Ramos (cell line): ENCODE measurements around the gene IQGAP3.
"Not testable (repeated sequence)": the region's sequence is repeated elsewhere in the genome, so short reads cannot be mapped to it uniquely, and the experiment has no call there.

Source experiments
- in situ Hi-C: fragments of 300-500 bp; cut with MboI; formaldehyde crosslinking; loops from one replicate; pipeline ENCODE4 v1.14.3; 2022; ENCODE audit warnings: low sequenced_read_pairs; ENCODE audit not compliant: unreplicated experiment

The IQGAP3 gene

DNA sequence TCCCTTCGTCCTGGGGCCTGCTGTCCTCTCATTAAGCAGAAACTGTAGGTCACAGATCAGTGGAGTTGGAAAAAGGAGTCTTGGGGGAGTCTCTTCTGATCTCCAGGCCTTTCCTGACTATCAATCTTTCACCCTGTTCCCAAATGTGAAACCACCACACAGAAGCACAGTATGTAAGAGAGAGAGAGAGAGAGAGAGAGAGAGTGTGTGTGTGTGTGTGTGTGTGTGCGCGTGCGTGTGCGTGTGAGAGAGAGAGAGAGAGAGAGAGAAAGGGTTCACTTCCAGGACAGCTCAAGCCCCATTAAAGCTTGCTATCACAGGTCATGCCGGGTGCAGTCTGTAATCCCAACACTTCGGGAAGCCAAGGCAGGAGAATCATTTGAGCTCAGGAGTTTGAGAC lies 5.7 kb upstream of the IQGAP3 start:
- in situ Hi-C loops, result no loop called here

DNA sequence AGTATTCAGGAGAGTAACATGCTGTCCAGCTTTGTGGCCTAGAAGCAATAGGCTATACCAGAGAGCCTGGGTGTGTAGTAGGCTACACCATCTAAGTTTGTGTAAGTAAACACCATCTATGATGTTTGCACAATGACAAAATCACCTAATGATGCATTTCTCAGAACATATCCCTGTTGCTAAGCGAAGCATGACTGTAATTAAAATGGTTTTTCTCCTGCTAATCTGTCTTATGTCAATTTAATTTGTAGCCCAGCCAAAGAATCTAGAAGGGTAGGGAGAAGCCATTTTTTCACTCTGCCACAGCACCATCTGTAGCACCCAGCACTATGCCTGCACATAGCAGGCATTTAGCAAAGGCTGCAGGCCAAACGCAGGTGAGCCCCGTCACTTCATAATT lies 5.2 kb upstream of the IQGAP3 start:
- in situ Hi-C loops, result no loop called here

DNA sequence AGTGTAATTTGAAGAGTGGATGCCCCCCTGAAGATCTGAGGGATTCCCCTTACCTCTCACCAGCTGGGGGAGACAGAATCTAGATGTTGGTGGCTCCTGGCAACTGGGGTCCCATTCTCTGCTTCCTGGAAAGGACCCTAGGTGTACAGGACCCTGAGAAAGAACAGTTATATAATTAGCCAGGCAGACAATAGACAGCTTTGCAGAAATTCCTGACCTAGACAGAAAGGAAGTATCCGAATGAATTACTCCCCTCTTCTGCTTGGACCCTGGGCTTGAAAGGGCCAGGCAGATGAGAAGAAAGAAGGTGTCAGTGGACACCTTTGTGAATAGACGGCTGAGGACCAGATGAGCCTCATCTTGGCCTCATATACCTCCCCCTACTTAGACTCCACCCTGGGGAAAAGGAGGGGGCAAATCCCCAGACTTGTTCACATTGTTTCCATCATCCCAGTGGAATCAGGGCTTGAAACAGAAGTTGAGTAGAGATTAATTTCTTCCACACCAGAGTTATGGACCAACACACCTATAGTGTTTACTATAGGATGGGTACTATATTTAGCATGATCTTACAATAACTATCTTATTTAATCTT lies 1.8 kb upstream of the IQGAP3 start:
- in situ Hi-C loops, result no loop called here

DNA sequence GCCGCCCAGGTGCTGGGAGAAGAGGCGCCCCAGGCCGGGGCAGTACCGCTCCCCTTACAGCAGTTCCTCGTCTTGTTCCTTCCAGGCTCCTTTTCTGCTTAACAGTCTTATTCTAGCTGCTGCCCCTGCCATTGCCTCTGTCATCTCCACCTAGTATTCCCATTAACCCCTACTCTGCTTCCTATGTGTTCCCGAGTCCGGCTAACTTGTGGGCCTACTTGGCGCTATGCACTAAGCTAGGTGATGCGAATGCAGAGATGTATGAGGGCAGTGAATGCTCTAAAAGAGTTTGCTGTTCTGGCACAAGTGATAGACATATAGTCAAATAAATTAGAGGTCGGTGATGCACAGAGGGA lies 276 bp upstream of the IQGAP3 start:
- in situ Hi-C loops, result no loop called here

DNA sequence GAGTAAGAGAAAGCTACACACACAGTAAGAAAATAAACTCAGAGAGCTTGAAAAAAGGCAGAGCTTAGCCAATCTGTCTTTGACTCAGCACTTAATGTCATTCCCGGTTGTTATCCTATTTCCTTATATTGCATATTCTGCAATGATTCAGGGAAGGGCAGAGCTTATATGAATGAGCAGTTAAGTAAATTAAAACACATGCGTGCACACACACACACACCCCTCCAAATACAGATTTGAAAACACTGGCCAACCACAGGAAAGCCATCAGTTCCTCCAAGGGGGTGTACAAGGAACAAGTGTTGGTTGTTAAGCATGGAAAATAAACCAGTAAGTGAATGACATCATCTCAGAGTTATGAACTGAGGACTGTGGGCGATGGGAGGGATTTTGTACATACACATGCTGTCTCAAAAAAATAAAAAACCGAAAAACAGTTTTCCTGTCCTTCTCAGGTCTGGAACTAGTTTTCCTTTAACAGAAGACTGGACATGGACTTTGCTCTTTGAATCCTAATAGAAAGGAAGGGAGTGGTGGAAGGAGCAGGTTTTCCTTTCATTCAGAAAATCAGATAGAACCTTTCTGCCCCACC lies 1.0 kb downstream of the IQGAP3 start:
- in situ Hi-C loops, result no loop called here

DNA sequence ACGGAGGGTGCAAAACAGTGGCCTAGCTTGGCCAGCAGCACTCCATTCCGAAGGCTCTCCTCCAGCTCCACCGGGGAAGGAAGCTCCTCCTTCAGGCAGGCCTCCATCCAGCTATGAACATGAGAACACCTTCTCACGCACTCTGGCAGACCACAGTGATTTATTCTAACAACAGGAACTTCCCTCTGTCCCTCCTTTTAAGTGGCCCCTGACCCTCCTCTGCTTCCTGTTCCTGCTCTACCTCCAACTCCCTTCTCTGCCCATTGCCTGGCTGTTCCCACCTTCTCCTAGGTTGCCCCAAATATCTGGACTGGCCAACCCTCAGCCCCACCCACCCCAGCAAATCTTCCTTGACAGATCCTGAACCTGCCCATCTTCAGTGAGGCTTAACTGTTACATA lies 5.9 kb downstream of the IQGAP3 start:
- in situ Hi-C loops, result no loop called here

DNA sequence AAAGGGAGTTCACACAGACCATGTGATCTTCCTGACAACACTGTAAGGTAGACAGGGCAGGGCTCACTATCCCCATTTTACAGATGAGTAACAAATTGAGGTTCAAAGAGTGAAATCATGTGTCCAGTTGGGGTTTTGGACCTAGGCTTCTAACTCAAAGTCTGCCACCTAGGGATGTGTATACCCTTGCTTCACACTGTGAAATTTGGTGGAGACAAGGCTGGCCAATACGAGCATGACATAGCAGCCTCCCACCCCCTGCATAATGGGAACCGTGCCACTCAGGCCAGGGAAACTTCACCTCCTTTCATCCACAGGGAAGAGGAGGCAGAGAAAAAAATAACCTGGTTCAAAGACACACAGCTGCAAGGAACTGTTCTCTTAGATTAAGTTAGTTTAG lies 6.8 kb downstream of the IQGAP3 start:
- in situ Hi-C loops, result no loop called here

DNA sequence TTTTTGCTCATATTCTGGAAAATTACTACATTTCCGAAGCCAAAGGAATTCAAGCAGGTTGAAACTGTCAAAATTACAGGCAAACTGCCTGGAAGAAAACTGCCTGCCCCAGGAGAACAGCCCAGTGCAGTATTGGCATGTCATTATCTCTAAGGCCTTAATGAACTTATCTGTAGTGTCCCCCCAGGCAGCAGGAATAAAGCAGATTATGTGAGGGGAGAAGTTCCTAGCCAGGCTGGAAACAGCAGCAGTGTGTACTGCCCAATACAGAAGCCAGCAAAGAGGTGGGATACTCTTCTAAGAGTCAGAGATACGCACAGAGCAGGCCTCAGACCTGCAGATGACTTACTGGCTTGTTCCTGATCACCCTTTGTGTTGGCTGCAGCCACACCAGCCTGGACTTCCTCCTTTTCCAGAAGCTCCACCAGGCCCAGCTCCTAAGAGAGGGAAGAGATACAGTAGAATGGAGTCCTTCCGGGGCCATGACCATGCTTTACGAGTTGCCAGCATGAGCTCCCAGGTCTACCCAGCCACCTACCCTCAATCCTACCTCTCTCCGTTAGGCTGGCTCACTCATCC lies 11.7 kb downstream of the IQGAP3 start:
- in situ Hi-C loops, result no loop called here

DNA sequence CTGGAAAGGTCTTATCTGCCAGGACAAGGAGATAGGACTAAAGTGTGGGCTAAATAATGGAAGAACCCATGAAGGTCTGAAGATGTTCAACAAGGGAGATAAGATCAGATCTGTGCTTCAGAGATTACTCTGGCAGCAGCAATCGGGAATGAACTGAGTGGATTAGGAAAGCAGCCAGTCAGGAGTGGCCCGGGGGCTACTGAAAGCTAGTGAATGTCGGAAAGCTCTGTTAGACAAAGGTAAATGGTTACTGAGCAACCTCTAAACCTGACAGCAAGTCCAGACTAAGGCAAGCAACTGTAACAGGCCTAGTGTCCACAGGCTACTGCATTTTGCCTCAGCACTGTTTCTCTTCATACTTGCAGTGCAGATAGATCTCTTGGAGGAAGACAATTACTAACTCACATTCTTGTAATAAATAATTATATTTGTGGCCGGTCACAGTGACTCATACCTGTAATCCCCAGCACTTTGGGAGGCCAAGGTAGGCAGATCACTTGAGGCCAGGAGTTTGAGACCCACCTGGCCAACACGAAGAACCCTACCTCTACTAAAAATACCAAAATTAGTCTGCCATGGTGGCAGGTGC lies 12.5 kb downstream of the IQGAP3 start:
- in situ Hi-C loops, result no loop called here

DNA sequence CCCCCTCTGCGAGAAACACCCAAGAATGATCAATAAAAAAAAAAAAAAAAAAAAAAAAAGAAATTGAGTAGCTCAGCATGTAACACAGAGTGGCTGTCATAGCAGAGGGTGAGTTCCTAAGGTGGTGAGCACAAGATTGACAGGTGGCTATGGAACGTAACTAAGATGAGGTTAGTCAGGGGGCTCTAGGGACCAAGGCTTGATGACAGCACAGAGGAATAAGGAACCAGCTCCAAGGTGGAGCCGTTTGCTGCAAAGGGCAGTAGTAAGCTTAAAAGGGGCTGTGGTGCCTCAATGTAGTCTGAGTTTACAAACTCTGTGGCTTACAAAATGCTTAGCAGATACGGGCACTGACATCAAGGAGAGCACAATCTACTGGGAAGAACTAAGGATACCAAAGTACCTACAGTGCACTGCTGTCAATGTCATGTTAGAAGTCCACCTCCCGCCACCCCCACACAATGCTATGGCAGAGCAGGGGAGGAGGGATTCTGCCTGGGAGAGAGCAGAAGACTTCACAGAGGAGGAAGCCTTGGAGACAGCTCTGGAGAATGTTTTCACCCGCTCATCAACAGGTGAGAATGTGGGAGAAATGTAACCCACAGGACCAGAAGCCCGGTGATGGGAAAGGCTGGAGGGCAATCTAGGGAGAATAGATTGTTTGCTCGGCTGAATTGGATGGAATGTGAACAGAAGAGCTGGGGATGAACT lies 13.1 kb downstream of the IQGAP3 start:
- in situ Hi-C loops, result no loop called here

DNA sequence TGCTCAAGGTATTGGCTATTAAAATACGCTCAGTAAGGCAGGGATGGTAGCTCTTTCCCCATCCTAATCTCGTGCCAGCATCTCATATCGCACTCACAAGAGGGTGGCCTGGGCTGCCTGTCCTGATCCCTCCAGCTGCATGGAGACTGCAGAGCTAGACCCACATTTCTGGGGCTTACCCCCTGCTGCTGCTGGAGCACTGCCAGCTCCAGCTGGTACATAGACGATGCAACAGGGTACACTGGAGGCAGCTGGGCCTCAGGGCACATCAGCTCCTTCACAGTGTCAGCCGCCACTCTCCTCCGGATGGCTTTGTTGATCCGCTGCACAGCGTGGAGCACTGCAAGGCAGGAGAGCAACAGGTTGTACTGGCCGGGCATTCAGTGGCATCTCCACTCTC lies 16.0 kb downstream of the IQGAP3 start:
- in situ Hi-C loops, result no loop called here

DNA sequence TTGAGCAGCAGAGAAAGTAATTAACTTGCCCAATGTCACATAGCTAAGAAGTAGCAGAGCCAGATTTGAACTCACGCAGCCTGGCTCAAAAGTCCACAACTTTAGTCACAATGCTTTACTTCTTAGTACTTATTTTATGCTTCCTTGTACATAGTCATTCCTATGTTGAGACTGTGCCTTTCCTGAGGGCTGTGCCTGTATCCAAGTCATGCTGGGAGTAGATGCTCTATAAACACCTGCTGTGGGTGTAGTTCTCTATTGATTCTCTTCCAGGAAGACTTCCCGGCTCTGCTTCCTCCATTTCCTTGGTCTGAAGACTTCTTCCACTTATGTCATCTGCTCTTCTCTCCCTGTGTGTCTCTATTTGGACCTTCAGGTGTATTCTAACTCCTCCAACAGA lies 16.6 kb downstream of the IQGAP3 start:
- in situ Hi-C loops, result no loop called here

DNA sequence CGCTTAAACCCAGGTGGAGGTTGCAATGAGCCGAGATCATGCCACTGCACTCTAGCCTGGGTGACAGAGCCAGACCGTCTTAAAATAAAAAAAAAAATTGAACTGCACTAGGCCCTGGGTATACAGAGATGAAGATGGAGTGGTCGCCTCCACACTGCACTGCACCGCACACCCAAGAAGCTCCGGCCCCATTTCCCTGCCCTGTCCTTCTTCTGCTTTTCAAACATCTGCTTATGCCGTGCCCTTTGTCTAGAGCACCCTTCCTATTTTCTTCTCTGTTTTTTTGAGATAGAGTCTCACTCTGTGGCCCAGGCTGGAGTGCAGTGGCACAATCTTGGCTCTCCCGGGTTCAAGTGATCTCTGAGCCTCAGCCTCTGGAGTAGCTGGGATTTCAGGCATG lies 17.4 kb downstream of the IQGAP3 start:
- in situ Hi-C loops, result no loop called here

DNA sequence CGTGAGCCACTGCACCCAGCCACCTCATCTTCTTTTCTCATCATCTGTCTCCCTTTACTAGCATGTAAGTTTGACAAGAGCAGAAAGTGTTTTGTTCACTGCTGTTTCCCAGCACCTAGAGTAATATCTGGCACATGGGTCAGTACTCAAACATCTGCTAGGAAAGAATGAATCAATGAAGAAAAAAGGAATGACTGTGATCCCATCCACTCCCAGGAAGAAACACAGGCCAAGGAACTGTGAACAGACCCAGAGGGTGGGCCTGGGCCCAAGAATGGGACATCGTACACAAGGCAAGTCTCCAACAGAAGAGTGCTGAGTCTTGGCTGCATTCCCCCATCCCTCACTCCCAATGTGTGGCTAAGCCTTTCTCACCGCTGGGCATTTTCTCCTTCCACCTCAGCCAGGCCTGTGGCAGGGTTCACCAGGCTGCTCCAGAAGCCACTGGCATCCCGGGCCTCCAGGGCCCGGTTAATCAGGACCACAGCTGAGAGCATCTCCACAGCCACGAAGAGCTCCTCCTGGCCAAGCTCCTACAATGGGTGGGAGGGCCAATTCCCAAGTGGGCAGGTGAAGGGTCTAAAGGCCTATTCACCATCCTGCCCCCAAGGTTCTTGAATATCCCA lies 18.4 kb downstream of the IQGAP3 start:
- in situ Hi-C loops, result no loop called here

DNA sequence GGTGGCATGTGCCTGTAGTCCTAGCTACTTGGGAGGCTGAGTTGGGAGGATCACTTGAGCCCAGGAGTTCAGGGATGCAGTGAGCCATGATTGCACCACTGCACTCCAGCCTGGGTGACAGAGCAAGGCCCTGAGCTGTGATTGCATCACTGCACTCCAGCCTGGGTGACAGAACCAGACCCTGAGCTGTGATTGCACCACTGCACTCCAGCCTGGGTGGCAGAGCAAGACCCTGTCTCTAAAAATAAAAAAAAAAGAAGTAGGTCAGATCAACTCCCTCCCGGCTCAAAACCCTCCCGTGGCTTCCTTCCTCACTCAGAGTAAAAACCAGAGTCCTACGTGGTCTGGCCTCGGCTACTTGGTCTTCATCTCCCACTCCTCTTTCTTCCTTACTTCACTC lies 19.4 kb downstream of the IQGAP3 start:
- in situ Hi-C loops, result not testable (repeated sequence)

DNA sequence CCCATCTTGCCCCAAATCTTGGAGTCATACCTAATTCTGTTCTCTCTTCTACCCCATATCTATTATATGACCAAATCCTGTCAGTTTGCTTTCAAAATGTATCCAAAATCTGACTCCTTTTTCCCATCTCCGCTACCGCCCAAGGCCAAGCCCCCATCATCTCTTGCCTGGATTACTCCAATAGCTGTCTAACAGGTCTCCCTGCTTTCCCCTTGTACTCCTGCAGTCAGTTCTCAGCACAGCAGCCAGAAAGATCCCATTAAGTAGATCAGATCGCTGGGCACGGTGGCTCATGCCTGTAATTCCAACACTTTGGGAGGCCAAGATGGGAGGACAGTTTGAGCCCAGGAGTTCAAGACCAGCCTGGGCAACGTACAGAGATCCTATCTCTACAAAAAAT lies 19.8 kb downstream of the IQGAP3 start:
- in situ Hi-C loops, result no loop called here

DNA sequence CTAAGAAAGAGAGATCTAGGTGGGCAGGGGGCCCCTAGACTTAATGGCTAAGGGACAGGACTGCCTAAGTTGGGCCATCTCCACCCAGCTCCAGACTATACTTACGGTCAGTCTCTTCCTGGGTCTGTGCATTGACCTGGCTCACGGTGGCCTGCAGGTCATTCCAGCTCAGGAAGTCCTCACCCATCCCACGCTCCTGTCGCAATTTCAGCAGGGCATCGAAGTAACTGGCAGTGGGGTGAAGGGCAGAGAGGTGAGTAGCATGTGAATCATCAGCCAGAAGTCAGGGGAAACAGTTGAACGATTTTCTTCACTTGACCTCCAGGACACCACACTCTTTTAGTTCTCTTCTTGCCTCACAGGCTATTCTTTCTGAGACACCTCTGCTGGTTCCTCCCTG lies 20.5 kb downstream of the IQGAP3 start:
- in situ Hi-C loops, result no loop called here

DNA sequence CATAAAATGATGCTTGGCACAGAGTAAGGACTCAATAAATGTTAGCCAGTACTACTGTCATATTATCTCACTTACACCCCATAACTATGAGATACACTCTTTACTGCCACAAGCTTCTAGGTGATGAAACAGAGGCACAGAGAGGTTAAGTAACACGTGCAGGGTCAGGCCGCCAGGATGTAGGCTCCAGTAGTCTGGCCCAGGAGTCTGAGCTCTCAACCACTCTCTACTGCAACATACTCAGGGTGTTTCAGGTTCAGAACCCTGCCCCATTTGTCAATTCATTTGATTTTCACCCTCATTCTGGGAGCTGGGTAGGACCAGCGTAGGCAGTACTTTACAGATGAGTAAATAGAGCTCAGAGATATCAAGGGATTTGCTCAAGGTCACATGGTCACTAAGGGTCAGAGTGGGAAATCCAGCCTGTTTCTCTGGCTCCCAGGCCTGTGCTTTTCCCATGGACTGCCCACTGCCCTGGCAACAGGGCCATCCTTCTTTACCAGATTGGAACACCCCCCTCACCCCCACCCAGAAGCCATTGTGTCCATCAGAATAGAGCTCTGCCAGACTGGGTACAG lies 21.2 kb downstream of the IQGAP3 start:
- in situ Hi-C loops, result no loop called here

DNA sequence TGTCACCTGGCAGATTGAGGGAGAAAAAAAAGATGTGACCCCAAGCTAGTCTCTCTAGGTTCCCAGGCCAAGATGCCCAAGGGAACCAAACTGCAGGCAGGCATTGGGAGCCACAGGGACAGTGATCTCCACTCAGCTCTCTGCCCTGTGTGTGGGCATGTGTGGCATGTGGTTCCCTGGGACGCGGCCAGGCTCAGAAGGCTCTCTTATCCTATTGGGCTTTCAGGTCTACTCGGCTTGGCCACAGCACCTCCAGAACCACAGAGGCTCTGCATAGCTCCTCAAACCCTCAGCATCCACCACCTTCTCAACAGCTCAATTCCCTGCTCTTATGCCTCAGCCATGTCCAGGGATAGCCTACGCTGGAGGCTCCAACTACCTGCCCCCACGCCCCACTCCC lies 22.0 kb downstream of the IQGAP3 start:
- in situ Hi-C loops, result no loop called here

DNA sequence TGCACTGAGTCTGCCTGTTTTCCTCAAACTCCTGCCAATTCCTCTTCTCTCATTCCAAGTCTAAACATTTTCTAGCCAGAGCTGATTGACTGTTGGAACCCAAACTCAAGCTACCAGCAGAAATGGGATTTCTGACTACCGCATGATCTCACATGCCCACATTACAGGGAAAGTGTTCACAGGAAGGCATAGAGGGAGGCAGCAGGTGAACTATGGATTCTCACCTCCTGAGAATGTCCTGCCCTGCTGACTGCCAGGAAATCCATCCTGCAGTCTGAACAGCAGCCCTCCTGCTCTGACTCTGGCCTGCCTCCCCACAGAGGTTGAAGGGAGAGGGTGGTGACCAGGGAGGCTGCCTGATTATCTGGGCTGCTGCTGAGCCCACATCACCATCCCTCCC lies 22.5 kb downstream of the IQGAP3 start:
- in situ Hi-C loops, result no loop called here

DNA sequence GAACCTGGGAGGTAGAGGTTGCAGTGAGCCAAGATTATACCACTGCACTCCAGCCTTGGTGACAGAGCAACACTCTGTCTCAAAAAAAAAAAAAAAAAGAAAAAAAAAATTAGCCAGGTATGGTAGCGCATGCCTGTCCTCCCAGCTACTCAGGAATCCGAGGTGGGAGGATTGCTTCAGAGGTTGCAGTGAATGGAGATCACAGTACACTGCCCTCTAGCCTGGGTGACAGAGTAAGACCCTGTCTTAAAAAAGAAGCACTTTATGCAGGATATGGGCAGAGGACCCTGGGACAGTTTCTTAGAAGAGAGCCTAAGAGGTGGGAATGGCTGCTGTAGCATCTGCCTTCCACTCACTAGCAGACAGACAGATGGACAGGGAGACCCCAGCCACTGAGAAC lies 23.0 kb downstream of the IQGAP3 start:
- in situ Hi-C loops, result no loop called here
